ENCODE measurements around the gene STC2.

DNA sequence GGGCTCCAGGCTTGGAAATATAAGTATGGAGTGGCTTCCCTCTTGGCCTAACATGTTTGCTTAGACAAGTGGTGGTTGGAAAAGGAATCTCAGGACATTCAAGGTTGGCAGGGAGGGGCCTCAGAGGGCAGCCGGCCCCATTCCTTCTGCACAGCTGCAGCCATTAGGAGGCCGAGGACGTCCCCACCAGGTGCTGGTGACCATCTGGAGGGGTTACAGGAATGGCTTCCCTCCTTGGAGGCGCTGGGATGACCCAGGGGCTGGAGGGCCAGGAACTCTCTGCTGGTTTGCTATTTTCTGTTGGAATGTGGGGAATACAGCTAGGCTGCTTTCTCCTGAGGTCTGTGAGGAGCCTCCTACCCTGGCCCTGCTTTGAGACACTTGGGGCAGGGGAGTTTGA, 18.5 kb downstream of the STC2 start:
- TF ChIP-seq, protein P1, sequence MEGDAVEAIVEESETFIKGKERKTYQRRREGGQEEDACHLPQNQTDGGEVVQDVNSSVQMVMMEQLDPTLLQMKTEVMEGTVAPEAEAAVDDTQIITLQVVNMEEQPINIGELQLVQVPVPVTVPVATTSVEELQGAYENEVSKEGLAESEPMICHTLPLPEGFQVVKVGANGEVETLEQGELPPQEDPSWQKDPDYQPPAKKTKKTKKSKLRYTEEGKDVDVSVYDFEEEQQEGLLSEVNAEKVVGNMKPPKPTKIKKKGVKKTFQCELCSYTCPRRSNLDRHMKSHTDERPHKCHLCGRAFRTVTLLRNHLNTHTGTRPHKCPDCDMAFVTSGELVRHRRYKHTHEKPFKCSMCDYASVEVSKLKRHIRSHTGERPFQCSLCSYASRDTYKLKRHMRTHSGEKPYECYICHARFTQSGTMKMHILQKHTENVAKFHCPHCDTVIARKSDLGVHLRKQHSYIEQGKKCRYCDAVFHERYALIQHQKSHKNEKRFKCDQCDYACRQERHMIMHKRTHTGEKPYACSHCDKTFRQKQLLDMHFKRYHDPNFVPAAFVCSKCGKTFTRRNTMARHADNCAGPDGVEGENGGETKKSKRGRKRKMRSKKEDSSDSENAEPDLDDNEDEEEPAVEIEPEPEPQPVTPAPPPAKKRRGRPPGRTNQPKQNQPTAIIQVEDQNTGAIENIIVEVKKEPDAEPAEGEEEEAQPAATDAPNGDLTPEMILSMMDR (IDR thresholded peaks at IDR 0.05) = no peak
- TF ChIP-seq POLR2A (IDR thresholded peaks at IDR 0.05) = no peak
